ENCODE measurements around the gene C7orf33. TPM values are rescaled to one million over a fixed set of nuclear protein-coding genes. Genes with fewer than 3 reads are reported as not detected.

The C7orf33 gene
- total and polyA plus RNA-seq, 9 of the 15 experiments (the other 6 are each of a cell fraction or from before 2014, with no cell fraction given) = 0.04 TPM; not detected in 8

DNA sequence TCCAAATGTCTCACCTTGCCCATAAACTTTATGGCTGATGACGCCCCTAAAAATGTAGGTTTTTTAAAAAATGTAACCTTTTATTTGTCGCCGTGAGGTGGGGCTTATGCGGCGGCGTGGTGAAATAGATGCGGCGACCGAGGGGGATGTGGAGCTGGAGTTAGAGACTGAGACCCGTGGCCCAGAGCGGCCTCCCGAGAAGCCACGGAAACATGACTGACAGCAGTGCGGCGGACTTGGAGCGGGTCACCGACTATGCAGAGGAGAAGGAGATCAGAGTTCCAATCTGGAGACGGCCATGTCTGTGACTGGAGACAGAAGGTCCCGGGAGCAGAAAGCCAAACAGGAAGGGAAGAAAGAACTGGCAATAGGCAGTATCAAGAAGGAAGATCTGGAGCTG lies 46.5 kb downstream of the C7orf33 start:
- Histone ChIP-seq H3K27ac (ENCODE audit: extremely low read depth, low read depth, low read length) (no peak overlapping the region), H4K20me1 (replicated peaks; ENCODE audit: control insufficient read depth, insufficient read depth, low read length) (no peaks in the 10 kb centered on the region; the same call in 1 of the 2 replicates), H3K27me3 (ENCODE audit: control insufficient read depth in 2 of 2, insufficient read depth in 2 of 2, low read length in 2 of 2) (peaks cover 44 to 69% of the 10 kb centered on the region in 2 experiments), H3K4me3 (no peak overlapping the region), H2AFZ (ENCODE audit: low read depth, low read length) (no peak overlapping the region), H3K9me1 (ENCODE audit: control insufficient read depth, insufficient read depth, low read length) (no peaks in the 10 kb centered on the region), H3K36me3 (ENCODE audit: control insufficient read depth, insufficient read depth, low read length) (no peaks in the 10 kb centered on the region), H3K79me2 (ENCODE audit: control insufficient read depth, insufficient read depth, low read length) (no peaks in the 10 kb centered on the region), H3K9ac (ENCODE audit: insufficient read depth in 1 of 2, low read depth in 2 of 2, low read length in 2 of 2) (no peak overlapping the region), H3K4me2 (ENCODE audit: insufficient read depth, low read length) (no peak overlapping the region), H3K4me1 (replicated peaks in 1 of 2; ENCODE audit: control insufficient read depth in 2 of 2, insufficient read depth in 2 of 2, low read length in 2 of 2) (no peaks in the 10 kb centered on the region), H3K9me3 (replicated peaks; ENCODE audit: control insufficient read depth, insufficient read depth, low read depth, low read length) (no peaks in the 10 kb centered on the region)
- peak; percentile 30; the same call in 2 of the 3 replicates for ATAC-seq
- no peak for FAIRE-seq
- POLR2A ChIA-PET = interaction anchor here (0.6 to 1.2 kb wide), 2 partner anchors 9 to 74 kb away, joined by 3 read pairs; no protein-coding TSS in a partner anchor
- intact Hi-C loops (cut with micrococcal nuclease) = no loop called here
- CTCF ChIA-PET (ENCODE audit: low intra/inter-chr PET ratio) = interaction anchor here (0.6 kb wide), 1 partner anchor 1610 kb away, joined by 3 read pairs; no protein-coding TSS in a partner anchor
- DNase-seq (ENCODE audit: extremely low read depth in 1 of 4, low spot score in 3 of 4) = no peak
- TF ChIP-seq SFPQ (IDR thresholded peaks at IDR 0.05; ENCODE audit: low read depth, low read length) (no peak), PKNOX1 (IDR thresholded peaks at IDR 0.05) (peak; percentile 61)
- in situ Hi-C loops (cut with MboI) = no loop called here
- 16% methylated on average over 19 of the region's 19 CpGs for WGBS (ENCODE audit: insufficient coverage, low coverage, missing lambda C conversion rate)
- no TSS peak for BruUV-seq (replicated peaks)
